HG03064 (cell line): ENCODE measurements around the gene BRDT.
"Not testable (repeated sequence)": the region's sequence is repeated elsewhere in the genome, so short reads cannot be mapped to it uniquely, and the experiment has no call there.

Experiments used
- ATAC-seq: cut with Tn5 transposase; IDR thresholded peaks from one replicate; pipeline ENCODE4 v1.9.1; 2021; ENCODE audit warnings: low read depth; ENCODE audit not compliant: unreplicated experiment

BRDT gene

GRCh38 chr1:91980663-91981062 lies 31.5 kb downstream of the BRDT start:
- ATAC-seq, result no peak

- no peak for ATAC-seq
Measured at GRCh38 chr1:91981996-91982609, 32.9 kb downstream of the BRDT start.

DNA sequence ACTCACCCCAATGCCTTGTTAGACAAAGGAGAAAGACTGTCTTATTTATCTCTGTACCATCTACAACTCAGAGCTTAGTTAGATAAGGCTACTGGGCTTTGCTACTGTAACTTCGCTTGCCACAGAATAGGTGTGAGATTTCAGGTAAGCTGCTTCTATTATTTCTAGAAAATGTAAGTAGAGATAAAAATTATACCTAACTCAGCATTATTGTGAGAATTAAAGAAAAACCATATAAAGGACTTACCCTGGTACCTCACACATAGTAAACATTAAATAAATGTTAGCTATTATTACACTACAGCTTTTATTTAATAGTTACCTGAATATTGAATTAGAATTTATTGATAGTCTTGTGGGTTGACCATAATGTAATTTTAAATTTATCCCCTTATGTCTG lies 44.1 kb downstream of the BRDT start:
- ATAC-seq, result no peak

DNA sequence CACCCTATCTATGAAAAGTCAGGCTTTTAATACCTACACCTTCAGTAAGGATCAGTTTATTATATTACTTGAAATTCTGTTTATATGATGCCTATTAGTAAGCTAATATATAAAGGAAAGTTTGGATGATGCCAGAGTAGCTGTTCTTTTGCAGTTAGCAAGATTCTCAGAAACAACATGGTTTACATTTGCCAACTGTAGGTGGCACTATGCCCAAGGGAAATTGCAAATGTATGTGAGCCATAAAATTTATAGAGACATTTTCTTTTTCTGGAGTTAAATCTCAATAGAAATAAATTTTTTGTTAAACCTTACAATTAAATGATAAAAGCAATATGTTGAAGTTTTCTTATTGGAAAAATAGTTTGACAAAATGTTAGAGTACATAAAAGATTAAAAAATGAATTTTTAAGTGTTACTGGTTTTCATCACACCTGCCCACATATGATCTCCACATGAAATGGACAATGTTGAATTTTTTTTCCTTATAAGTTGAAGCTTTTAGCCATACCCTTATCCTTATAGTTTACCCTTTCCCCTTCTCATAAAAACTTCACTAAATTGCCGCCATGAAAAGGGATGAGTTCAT lies 48.5 kb downstream of the BRDT start:
- no peak for ATAC-seq

- no peak for ATAC-seq
Measured at GRCh38 chr1:92004129-92004528, 54.9 kb downstream of the BRDT start.

DNA sequence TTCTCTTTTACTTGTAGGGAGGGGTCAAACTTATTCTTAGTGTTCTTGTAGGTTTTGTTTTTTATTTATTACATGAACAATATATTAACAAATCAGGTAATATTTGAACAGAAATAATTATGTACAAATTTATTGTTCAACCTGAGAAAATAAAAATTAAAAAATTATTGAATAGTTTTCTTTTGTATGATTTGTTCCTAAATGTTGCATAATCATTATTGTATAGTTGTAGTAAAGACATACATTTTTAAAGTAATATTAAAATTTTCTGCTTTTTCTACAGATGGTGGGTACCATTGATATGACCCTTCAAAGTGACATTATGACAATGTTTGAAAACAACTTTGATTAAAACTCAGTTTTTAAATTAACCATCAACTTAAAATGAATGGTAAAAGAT lies 64.7 kb downstream of the BRDT start:
- no peak for ATAC-seq

DNA sequence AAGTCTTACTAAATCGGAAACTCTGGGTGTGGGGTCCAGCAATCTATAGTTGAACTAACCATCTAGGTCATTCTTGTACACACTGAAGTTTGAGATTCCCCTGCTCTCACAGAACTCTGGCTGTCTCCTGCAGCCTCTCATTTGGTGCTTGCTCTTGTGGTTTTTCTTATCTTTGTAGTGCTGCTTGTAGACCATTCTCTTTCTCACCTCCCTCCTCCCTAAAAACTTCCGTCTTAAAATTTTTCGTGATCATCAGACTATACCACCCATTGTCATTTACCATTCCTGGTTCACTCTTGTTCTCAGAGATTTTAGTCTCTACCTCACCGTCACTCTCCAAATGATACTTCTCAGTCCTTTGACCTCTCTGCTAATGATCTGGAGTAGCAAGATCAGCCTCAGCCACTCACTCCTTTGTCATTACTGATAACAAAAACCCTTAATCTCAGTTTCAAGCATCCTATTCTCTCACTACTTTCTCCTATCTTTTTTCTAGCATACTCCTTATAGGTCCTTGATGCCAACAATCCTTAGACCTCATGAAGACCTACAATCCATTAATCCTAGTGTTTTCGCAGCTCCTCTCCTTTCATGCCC lies 67.6 kb downstream of the BRDT start:
- ATAC-seq, result no peak

DNA sequence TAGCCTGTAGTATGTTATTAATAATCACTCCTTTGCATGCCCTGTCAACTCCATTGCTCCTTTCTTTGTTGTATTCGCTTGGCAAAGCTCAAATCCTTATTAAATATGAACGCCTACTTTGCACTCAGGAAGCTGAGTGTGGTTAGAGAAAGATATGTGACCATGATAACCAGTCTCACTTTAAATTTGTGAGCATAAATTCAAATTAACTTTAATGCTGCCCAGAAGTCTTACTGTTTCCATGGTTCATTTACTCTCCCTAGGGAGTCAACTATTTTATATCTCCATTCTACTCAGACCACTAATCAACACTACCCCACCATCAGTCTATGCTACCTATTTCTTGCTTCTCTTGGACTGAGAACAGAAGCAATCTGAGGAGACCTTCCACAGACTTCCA lies 68.5 kb downstream of the BRDT start:
- ATAC-seq, result no peak

- ATAC-seq, result not testable (repeated sequence)
Measured at GRCh38 chr1:92026042-92026441, 76.8 kb downstream of the BRDT start.

DNA sequence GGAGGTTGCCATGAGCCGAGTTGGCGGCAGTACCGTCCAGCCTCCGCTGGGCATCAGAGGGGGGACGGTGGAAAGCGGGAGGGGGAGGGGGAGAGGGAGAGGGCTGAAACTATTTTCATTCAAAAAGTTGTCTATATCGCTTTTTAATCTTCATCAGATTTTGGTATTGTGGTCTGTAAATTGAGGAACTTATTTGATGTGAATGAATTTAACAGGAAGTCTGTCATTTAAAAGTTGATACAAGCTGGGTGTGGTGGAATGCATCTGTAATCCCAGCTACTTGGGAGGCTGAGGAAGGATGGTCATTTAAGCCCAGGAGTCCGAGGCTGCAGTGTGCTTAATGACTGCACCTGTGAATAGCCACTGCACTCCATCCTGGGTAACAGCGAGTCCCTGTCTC lies 77.6 kb downstream of the BRDT start:
- no peak for ATAC-seq

DNA sequence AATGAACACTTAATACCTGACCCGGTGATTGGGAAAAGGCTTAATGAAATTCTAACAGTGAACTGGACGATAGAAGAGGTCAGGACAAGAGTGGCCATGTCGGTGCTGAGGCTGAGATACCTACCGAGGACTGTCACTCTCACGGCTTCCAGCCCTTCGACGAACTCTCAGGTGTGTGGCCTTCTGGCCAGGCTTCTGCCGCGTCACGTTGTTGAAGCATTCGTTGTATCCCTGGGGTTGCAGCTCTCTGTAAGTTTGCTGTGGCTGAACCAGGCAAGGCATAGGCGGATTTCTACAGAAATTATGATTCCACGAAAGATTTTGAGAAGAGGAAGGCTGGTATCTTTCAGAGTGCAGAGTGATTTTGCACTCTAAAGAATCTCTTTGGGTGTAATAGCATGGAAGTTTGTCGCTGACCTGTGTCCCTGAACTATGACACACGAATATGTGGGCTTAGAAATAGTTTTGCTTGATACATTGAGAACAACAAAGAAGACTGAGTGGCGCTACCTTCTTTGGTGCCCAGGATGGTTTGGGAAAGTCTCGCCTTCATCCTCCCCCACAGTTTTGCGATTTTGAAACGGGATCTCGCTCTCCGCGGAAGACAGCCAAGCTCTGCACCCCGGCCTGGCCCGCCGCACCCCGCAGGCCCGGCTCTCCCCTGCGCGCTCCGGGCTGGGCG lies 80.2 kb downstream of the BRDT start:
- no peak for ATAC-seq

DNA sequence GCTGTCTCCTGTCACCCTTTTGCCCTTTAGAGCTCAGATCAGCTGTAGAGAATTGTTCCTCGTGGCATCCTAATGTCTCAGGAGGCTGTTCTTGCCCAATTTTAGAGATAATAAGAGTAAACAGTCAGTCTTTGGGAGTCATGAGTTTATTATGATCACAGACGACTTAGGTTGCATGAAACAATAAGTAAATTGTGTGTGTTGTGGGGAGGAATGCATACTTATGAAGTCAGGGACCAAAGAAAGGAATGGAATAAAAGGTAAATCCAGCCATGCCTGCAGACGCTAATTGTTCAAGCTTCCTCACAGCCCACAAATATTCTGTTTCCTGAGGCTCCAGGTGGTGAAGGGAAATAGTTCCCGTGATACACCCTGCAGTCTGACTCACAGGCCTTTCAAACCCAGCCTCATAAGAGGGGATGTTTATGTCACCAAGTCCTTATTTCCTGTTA lies 81.5 kb downstream of the BRDT start:
- no peak for ATAC-seq

DNA sequence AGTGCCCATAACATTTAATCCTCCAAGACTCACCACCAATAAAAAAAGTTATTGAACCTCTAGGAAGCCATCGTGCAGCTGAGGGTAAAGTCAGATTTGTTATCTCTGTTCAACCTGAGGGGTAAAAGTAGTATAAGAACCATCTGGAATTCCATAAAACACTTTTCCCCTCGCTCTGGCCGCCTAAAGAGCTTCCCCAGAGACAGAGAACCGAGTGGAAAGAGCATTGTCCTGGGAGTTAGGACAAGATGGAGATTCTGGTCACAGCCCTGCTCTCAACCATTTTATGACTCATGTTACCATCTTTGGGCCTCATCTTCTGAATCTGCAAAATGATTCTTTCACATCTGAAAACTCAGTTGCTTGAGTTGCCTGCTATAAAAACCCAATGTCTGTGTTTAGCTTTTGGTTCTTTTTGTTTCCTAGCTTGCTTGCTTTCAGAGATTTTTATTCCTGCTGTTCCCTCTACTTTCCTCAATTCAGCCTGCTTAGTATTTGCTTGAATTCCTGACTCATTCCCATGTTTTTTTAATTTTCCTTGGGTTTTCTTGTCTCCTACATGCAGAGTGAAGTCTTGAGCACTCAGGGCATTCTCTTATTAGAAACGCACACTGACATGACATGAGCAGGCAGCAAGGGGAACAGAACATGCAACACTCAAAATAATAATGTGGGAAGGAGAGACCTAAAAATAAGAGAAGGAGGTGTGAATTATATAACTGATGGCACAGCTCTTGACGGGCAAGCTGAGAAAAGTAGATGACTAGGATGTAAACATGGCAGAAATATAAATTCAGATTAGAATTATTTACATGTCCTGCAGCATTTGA lies 82.3 kb downstream of the BRDT start:
- no peak for ATAC-seq

- no peak for ATAC-seq
Measured at GRCh38 chr1:92037400-92037799, 88.2 kb downstream of the BRDT start.

DNA sequence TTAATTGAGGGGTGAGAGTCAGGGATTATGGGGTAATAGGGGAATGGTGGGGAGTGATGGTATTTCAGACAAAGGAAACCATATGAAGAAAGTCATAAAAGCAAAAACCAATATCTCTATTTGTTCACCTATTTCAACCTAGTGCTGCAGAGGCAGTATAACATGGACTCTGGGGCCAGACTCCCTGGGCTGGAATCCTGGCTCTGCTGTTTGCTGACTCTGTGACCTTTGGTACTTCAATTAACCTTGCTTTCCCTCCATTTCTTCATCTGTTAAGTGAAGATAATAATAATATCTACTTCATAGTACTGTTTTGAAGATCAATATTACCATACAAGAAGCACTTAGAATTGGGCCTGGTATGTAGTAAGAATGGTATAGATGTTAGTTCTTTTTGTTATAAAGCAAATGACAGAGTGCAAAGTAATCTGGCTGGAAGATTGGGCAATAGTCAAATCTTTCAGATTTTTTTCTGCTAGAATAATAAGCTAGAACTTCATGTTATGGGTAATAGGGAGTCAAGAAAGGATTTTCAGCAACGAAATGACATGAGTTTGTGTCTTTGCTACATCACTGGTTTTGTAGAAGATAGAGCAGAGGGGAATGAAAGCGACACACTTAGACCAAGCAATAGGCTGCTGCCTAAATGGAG lies 89.6 kb downstream of the BRDT start:
- no peak for ATAC-seq

DNA sequence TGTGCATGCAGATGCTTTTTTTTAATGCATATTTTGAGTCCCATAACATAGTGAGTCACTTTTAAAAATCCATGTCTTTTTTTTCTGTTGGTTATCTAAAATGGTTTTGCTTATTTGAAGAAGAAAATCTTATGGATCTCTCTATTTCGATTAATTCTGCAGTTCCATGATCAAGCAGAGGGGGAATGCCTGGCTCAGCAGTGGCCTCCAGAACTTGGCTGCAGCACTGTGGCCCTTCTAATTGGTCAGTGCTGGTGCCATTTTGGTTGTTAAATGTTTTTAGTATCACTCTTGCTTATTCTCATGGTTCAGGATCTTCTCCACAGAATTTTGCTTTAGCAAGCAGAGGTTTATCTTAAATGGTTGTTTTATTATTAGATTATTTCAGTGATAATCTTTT lies 91.8 kb downstream of the BRDT start:
- no peak for ATAC-seq

DNA sequence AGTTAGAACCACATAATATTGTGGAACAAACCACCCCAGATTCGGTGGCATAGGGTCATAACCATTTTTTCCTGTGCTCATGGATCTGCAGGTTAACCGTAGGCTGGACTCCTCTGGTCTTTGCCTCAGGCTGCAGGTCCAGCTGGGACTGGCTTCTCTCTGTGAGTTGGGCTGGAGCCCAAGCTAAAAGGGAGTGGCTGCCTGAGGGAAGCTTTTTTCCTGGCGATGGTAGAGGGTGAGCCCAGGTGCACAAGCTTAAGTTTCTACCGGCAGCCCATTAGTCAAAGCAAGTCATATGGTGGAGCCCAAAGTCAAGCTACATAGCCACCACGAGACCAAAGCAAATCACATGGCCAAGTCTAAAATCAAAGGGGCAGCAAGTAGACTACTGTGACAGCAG lies 94.4 kb downstream of the BRDT start:
- ATAC-seq, result no peak

GRCh38 chr1:92045766-92046495 lies 96.7 kb downstream of the BRDT start:
- no peak for ATAC-seq

DNA sequence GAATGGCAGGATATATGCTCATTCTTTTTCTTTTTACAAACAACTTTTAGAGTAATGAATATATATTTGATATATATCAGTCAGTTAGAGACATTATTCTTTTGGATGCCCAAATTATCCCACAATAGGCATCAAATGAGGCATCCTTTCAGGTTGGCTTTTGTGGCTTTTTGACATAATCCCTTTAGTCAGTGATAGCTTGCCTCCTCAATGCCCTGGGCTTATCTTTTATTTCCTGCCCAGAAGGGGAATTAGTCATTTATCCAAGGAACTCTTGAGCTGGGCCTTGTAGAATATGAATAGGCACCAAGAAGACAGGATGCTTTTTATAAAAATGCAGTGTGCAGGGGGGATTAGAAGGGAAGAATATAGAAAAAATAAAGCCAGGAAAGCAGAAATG lies 102.7 kb downstream of the BRDT start:
- ATAC-seq, result no peak
